IPS-18c (cell line): ENCODE data around the gene WDSUB1.

ENCODE experiments used
- H3K4me3 ChIP-seq: 2 replicates; pipeline ENCODE4 v1.7.0; 2013; ENCODE audit warnings: low read depth, mild to moderate bottlenecking, low read length, moderate library complexity; ENCODE audit not compliant: insufficient read depth
- H3K9me3 ChIP-seq: one replicate; pipeline ENCODE4 v1.6.1; 2013; ENCODE audit warnings: mild to moderate bottlenecking, low read length, moderate library complexity; ENCODE audit not compliant: control insufficient read depth, insufficient read depth

Gene WDSUB1

GRCh38 chr2:159272156-159272555 lies 14.3 kb downstream of the WDSUB1 start:
- H3K9me3 ChIP-seq: no peaks in the 10 kb centered on the region
- H3K4me3 ChIP-seq: no peak overlapping the region

GRCh38 chr2:159270744-159271379 lies 15.6 kb downstream of the WDSUB1 start:
- Histone ChIP-seq H3K4me3 (no peak overlapping the region), H3K9me3 (no peaks in the 10 kb centered on the region)

- no peaks in the 10 kb centered on the region for H3K9me3 ChIP-seq
- no peak overlapping the region for H3K4me3 ChIP-seq
Measured at GRCh38 chr2:159267921-159268320, 18.6 kb downstream of the WDSUB1 start.

GRCh38 chr2:159266554-159266953 lies 19.9 kb downstream of the WDSUB1 start:
- no peaks in the 10 kb centered on the region for H3K9me3 ChIP-seq
- no peak overlapping the region for H3K4me3 ChIP-seq

GRCh38 chr2:159265171-159265576 lies 21.3 kb downstream of the WDSUB1 start:
- Histone ChIP-seq H3K4me3 (no peak overlapping the region), H3K9me3 (no peaks in the 10 kb centered on the region)

- Histone ChIP-seq H3K4me3 (no peak overlapping the region), H3K9me3 (no peaks in the 10 kb centered on the region)
Measured at GRCh38 chr2:159262904-159263303, 23.6 kb downstream of the WDSUB1 start.

GRCh38 chr2:159262226-159262625 lies 24.3 kb downstream of the WDSUB1 start:
- no peak overlapping the region for H3K4me3 ChIP-seq
- H3K9me3 ChIP-seq: no peaks in the 10 kb centered on the region

- Histone ChIP-seq H3K4me3 (no peak overlapping the region), H3K9me3 (no peaks in the 10 kb centered on the region)
Measured at GRCh38 chr2:159256159-159256558, 30.3 kb downstream of the WDSUB1 start.

- H3K9me3 ChIP-seq: no peaks in the 10 kb centered on the region
- no peak overlapping the region for H3K4me3 ChIP-seq
Measured at GRCh38 chr2:159252905-159253304, 33.6 kb downstream of the WDSUB1 start.

- Histone ChIP-seq H3K4me3 (no peak overlapping the region), H3K9me3 (no peaks in the 10 kb centered on the region)
Measured at GRCh38 chr2:159251296-159252173, 35.0 kb downstream of the WDSUB1 start.

GRCh38 chr2:159249990-159250715 lies 36.4 kb downstream of the WDSUB1 start:
- Histone ChIP-seq H3K9me3 (no peaks in the 10 kb centered on the region), H3K4me3 (no peak overlapping the region)

- no peak overlapping the region for H3K4me3 ChIP-seq
Measured at GRCh38 chr2:159246325-159246988, 40.0 kb downstream of the WDSUB1 start.

GRCh38 chr2:159243529-159243928 lies 43.0 kb downstream of the WDSUB1 start:
- no peaks in the 10 kb centered on the region for H3K9me3 ChIP-seq
- H3K4me3 ChIP-seq: no peak overlapping the region

More at GRCh38 chr2:159246325-159246988, 40.0 kb downstream of the WDSUB1 start:
- no peaks in the 10 kb centered on the region for H3K9me3 ChIP-seq

- Histone ChIP-seq H3K4me3 (no peak overlapping the region), H3K9me3 (no peaks in the 10 kb centered on the region)
Measured at GRCh38 chr2:159234868-159235267, 51.6 kb downstream of the WDSUB1 start.

- no peak overlapping the region for H3K4me3 ChIP-seq
Measured at GRCh38 chr2:159232456-159233170, 53.9 kb downstream of the WDSUB1 start.

GRCh38 chr2:159230145-159230877 lies 56.2 kb downstream of the WDSUB1 start:
- no peak overlapping the region for H3K4me3 ChIP-seq
- H3K9me3 ChIP-seq: no peaks in the 10 kb centered on the region

More at GRCh38 chr2:159232456-159233170, 53.9 kb downstream of the WDSUB1 start:
- no peaks in the 10 kb centered on the region for H3K9me3 ChIP-seq
